DND-41 (cell line): ENCODE measurements around the gene CCDC183.

Experiments used
- ATAC-seq: fragments of 200-7000 bp; cut with Tn5 transposase; 3 replicates; pipeline ENCODE4 v1.9.1; 2021; ENCODE audit warnings: low read depth; ENCODE audit not compliant: insufficient read depth
- DNase-seq: peaks from one replicate; pipeline ENCODE4 v3.0.0-alpha.2; 2020
- H2AFZ ChIP-seq: 2 replicates; pipeline ENCODE4 v1.6.0; 2012; ENCODE audit warnings: low read depth, low read length
- H3K27ac ChIP-seq: 2 replicates; pipeline ENCODE4 v1.5.1; 2012; ENCODE audit warnings: low read length, inconsistent platforms
- H3K27me3 ChIP-seq: fragments of 200-600 bp; sonication (generic); 2 replicates; pipeline ENCODE4 v1.6.0; 2012; ENCODE audit warnings: low read length, mild to moderate bottlenecking, inconsistent platforms; ENCODE audit not compliant: insufficient read depth, poor library complexity
- H3K36me3 ChIP-seq: 2 replicates; pipeline ENCODE4 v1.5.1; 2012; ENCODE audit warnings: low read length, inconsistent platforms; ENCODE audit not compliant: insufficient read depth
- H3K4me1 ChIP-seq: 2 replicates; pipeline ENCODE4 v1.5.1; 2012; ENCODE audit warnings: mild to moderate bottlenecking, low read length; ENCODE audit not compliant: insufficient read depth
- H3K4me2 ChIP-seq: 2 replicates; pipeline ENCODE4 v1.6.0; 2012; ENCODE audit warnings: mild to moderate bottlenecking, moderate library complexity, low read length, inconsistent platforms; ENCODE audit not compliant: insufficient read depth
- H3K4me3 ChIP-seq, 2 experiments: fragments of 200-600 bp in 1 of 2; shearing (Covaris generic) in 1 of 2; 2 replicates each; pipeline ENCODE4 v1.5.1; 2012 to 2016; ENCODE audit warnings: inconsistent platforms in 2 of 2, low read length in 2 of 2, mild to moderate bottlenecking in 2 of 2, low read depth in 1 of 2, moderate library complexity in 1 of 2
- H3K79me2 ChIP-seq: 2 replicates; pipeline ENCODE4 v1.6.0; 2012; ENCODE audit warnings: low read length, inconsistent platforms; ENCODE audit not compliant: insufficient read depth
- H3K9ac ChIP-seq: 2 replicates; pipeline ENCODE4 v1.6.0; 2012; ENCODE audit warnings: low read depth, mild to moderate bottlenecking, inconsistent platforms, low read length, moderate library complexity
- H3K9me3 ChIP-seq: 2 replicates; pipeline ENCODE4 v1.5.1; 2012; ENCODE audit warnings: low read length, moderate library complexity, mild to moderate bottlenecking, inconsistent platforms; ENCODE audit not compliant: insufficient read depth, severe bottlenecking
- H4K20me1 ChIP-seq: 2 replicates; pipeline ENCODE4 v1.6.0; 2012; ENCODE audit warnings: low read length; ENCODE audit not compliant: insufficient read depth
- EZH2 ChIP-seq: IDR thresholded peaks from 3 replicates; pipeline ENCODE4 v1.6.1; 2012; ENCODE audit warnings: borderline replicate concordance, low read depth, mild to moderate bottlenecking, moderate library complexity, low read length, inconsistent platforms; ENCODE audit not compliant: severe bottlenecking
- TF ChIP-seq, protein P1 (sequence below): IDR thresholded peaks from 2 replicates; pipeline ENCODE4 v1.5.1; 2012; ENCODE audit warnings: borderline replicate concordance, low read length, moderate library complexity, mild to moderate bottlenecking; ENCODE audit not compliant: poor library complexity, severe bottlenecking; ENCODE audit errors: extremely low read depth

Gene CCDC183

DNA sequence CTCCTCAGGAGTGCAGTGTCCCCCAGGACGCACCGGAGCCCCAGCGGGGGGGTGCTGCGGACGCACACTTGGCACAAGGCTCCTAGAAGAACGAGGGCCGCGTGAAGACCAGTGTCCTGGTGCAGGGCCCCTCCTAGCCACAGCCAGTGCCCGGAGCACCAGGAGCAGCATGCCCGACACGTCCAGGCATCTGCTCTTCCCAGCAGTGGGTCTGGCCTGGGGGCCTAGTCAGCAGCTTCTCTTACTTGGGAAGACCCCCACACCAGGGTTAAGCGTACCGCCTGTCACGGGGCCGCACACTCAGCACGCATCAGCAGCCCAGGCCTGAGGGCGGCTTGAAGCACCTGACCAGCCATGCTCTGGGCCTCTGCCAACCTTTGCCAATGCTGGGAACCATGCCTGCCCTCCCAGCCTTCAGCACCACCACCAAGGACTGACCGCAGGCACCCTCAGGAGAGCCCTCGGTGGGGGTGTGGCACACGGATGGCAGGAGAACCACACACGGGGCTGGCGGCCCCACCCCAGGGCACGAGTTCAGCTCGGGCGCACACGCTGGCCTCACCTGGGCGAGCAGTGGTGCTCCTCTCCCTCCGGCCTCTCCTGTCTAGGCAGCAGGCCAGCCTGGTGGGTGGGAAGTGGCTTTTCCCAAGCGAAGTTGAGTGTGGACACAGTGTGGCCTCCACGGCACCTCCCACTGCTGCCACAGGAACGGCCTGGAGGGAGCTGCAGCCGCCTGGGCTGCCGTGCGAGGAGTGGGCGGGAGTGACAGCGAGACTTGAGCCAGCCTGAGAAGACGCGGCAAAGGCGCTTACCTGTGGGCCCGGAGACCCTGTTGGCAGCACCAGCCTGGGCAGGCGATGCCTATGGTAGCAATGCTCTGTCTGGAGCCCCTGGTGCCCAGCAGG lies 34.1 kb downstream of the CCDC183 start:
- Histone ChIP-seq H2AFZ (no peak overlapping the region), H3K4me2 (no peak overlapping the region), H4K20me1 (peaks cover 15% of the 10 kb centered on the region), H3K4me3 (no peak overlapping the region), H3K27ac (no peak overlapping the region), H3K4me1 (no peaks in the 10 kb centered on the region), H3K9ac (no peak overlapping the region), H3K27me3 (no peaks in the 10 kb centered on the region), H3K9me3 (no peaks in the 10 kb centered on the region), H3K79me2 (no peaks in the 10 kb centered on the region), H3K36me3 (peaks cover 81% of the 10 kb centered on the region)
- TF ChIP-seq, protein P1, sequence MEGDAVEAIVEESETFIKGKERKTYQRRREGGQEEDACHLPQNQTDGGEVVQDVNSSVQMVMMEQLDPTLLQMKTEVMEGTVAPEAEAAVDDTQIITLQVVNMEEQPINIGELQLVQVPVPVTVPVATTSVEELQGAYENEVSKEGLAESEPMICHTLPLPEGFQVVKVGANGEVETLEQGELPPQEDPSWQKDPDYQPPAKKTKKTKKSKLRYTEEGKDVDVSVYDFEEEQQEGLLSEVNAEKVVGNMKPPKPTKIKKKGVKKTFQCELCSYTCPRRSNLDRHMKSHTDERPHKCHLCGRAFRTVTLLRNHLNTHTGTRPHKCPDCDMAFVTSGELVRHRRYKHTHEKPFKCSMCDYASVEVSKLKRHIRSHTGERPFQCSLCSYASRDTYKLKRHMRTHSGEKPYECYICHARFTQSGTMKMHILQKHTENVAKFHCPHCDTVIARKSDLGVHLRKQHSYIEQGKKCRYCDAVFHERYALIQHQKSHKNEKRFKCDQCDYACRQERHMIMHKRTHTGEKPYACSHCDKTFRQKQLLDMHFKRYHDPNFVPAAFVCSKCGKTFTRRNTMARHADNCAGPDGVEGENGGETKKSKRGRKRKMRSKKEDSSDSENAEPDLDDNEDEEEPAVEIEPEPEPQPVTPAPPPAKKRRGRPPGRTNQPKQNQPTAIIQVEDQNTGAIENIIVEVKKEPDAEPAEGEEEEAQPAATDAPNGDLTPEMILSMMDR, result no peak
- no peak for TF ChIP-seq EZH2
- ATAC-seq (no peak), DNase-seq (no peak)

DNA sequence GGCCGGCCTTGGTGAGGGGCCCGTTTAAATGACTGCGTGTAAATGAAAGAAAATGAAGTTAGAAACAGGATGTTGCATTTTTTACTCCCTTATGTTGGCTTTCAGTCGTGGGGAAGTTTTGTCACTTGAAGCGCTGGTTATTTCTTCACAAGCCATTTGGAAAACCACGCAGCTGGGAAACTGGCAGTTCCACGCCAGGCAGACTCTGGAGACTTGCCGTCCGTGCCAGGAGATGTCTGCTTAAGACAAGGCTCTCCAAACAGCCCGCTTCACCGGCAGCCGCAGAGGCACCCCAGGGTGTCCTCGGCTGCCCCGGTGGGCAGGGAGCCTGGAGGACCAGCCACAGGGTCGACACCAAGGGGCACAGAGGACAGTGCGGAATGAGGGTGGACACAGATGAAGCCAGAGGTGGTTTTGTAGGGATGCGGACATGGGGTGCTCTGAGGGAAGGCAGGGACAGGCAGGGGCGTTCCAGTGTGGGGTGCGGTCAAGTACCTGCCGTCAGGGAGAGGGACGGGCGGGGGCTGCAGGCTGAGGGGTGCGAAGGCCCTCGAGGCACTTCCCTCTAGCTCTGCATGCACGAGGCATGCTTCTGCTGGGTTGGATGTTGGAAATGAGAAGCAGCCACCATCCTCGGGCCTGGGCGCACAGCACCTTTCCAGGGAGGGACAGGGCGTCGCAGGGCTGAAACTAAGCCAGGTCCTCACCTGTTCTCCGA lies 35.0 kb downstream of the CCDC183 start:
- H3K36me3 ChIP-seq, result peaks cover 80% of the 10 kb centered on the region
- H2AFZ ChIP-seq, result no peak overlapping the region
- H3K27ac ChIP-seq, result no peak overlapping the region
- no peaks in the 10 kb centered on the region for H3K27me3 ChIP-seq
- no peak overlapping the region for H3K4me2 ChIP-seq
- no peak for DNase-seq
- no peak overlapping the region for H3K9ac ChIP-seq
- TF ChIP-seq, protein P1, result no peak
- no peak for TF ChIP-seq EZH2
- ATAC-seq, result no peak
- H3K4me1 ChIP-seq, result no peaks in the 10 kb centered on the region
- peaks cover 20% of the 10 kb centered on the region for H4K20me1 ChIP-seq
- no peaks in the 10 kb centered on the region for H3K9me3 ChIP-seq
- H3K79me2 ChIP-seq, result no peaks in the 10 kb centered on the region
- no peak overlapping the region for H3K4me3 ChIP-seq

DNA sequence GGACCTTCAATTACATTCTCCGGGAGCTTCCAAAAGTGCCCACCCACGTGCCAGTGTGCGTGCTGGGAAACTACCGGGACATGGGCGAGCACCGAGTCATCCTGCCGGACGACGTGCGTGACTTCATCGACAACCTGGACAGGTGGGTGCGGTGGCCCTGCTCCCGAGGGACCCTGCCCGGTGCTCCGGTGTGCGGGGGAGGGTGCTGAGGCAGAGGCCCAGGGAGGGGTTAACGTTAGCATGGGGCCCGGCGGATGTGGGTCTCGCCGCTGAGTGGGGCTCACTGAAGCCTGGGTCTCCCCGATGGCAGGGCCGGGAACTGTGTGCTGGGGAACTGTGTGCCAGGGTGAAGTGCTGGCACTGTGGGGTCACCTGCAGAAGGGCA lies 35.6 kb downstream of the CCDC183 start:
- Histone ChIP-seq H2AFZ (no peak overlapping the region), H3K9ac (no peak overlapping the region), H3K27me3 (no peaks in the 10 kb centered on the region), H3K79me2 (no peaks in the 10 kb centered on the region), H3K4me1 (no peaks in the 10 kb centered on the region), H3K27ac (no peak overlapping the region), H4K20me1 (peaks cover 20% of the 10 kb centered on the region), H3K36me3 (peaks cover 80% of the 10 kb centered on the region), H3K4me2 (no peak overlapping the region), H3K4me3 (no peak overlapping the region), H3K9me3 (no peaks in the 10 kb centered on the region)
- DNase-seq, result no peak
- no peak for TF ChIP-seq EZH2
- TF ChIP-seq, protein P1, result no peak
- ATAC-seq, result no peak
